Peyer's patch (tissue), 4 donors: ENCODE results near the gene OIT3. TPM values are rescaled to one million over a fixed set of nuclear protein-coding genes. Genes with fewer than 3 reads are reported as not detected.
A peak's percentile ranks its signal among the peaks of the same experiment; 100 is the strongest.

Experiments
- DNase-seq, 3 donors: peaks; one replicate each; pipeline ENCODE4 v3.0.0-alpha.2; 2017 to 2019
- H3K27ac ChIP-seq, 4 donors: fragments of 200-600 bp; sonication (generic); one replicate each; pipeline ENCODE4 v1.5.1; 2016 to 2019
- H3K27me3 ChIP-seq, 2 donors: fragments of 200-600 bp; sonication (generic); one replicate each; pipeline ENCODE4 v1.5.1; 2019
- H3K36me3 ChIP-seq, 3 donors: fragments of 200-600 bp; sonication (generic); one replicate each; pipeline ENCODE4 v1.5.1; 2016 to 2019
- H3K4me1 ChIP-seq, 4 donors: fragments of 200-600 bp; sonication (generic); one replicate each; pipeline ENCODE4 v1.5.1; 2016 to 2019
- H3K4me3 ChIP-seq, 4 donors: fragments of 200-600 bp; sonication (generic); 1 replicate in 3 of 4; 2 replicates in 1 of 4; pipeline ENCODE4 v1.5.1; 2016 to 2019; ENCODE audit warnings: mild to moderate bottlenecking in 1 of 4
- H3K9me3 ChIP-seq, 4 donors: fragments of 200-600 bp; sonication (generic); one replicate each; pipeline ENCODE4 v1.5.1; 2016 to 2019; ENCODE audit warnings: mild to moderate bottlenecking in 1 of 4
- POLR2A ChIP-seq, 2 donors: fragments of 450-650 bp; IDR thresholded peaks; one replicate each; pipeline ENCODE4 v1.5.1; 2017; ENCODE audit warnings: antibody characterized with exemption in 2 of 2, mild to moderate bottlenecking in 2 of 2, moderate library complexity in 2 of 2
- total RNA-seq, 4 donors: library from RNA; depleted of rRNA; stranded (reverse); fragments of >200 nt; gene quantifications; one replicate each; pipeline ENCODE4 v1.1.0, GENCODE V29; 2016
- TF ChIP-seq, protein P1 (sequence below), 6 experiments: fragments of 450-650 bp in 4 of 6; fragments of 200-600 bp in 2 of 6; sonication (generic) in 1 of 6; IDR thresholded peaks; one replicate each; pipeline ENCODE4 v1.5.1; 2017 to 2019; ENCODE audit warnings: antibody characterized with exemption in 6 of 6, mild to moderate bottlenecking in 3 of 6, moderate library complexity in 1 of 6

The OIT3 gene
- total RNA-seq, 4 donors from 2014 or later: 0.40 to 0.76 TPM; not detected in 2

DNA sequence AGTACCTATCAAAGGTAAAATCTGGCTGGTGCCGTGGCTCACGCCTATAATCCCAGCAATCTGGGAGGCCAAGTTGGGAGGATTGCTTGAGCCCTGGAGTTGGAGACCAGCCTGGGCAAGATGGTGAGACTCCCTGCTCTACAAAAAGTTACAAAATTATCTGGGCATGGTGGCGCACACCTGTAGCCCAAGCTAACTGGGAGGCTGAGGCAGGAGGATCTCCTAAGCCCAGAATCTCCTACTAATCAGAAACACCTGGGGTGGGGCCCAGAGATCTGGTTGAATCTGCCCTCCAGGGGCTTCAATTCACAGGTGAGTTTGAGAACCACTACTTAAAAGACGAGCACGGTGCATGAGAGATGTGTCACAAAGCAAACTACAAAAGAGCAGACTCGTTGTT lies 58.6 kb downstream of the OIT3 start:
- no peak overlapping the region for H3K27ac ChIP-seq
- H3K4me3 ChIP-seq: peak overlapping the region in 3 of 4 donors; percentile 30 to 57 (median 49)
- no peaks in the 10 kb centered on the region for H3K27me3 ChIP-seq
- H3K9me3 ChIP-seq: no peaks in the 10 kb centered on the region
- TF ChIP-seq POLR2A (IDR thresholded peaks at IDR 0.05): no peak
- TF ChIP-seq, protein P1, sequence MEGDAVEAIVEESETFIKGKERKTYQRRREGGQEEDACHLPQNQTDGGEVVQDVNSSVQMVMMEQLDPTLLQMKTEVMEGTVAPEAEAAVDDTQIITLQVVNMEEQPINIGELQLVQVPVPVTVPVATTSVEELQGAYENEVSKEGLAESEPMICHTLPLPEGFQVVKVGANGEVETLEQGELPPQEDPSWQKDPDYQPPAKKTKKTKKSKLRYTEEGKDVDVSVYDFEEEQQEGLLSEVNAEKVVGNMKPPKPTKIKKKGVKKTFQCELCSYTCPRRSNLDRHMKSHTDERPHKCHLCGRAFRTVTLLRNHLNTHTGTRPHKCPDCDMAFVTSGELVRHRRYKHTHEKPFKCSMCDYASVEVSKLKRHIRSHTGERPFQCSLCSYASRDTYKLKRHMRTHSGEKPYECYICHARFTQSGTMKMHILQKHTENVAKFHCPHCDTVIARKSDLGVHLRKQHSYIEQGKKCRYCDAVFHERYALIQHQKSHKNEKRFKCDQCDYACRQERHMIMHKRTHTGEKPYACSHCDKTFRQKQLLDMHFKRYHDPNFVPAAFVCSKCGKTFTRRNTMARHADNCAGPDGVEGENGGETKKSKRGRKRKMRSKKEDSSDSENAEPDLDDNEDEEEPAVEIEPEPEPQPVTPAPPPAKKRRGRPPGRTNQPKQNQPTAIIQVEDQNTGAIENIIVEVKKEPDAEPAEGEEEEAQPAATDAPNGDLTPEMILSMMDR (IDR thresholded peaks at IDR 0.05): no peak
- peaks cover 0 to 6% (median 2%) of the 10 kb centered on the region in 4 donors for H3K4me1 ChIP-seq
- H3K36me3 ChIP-seq: no peaks in the 10 kb centered on the region
- no peak for DNase-seq

DNA sequence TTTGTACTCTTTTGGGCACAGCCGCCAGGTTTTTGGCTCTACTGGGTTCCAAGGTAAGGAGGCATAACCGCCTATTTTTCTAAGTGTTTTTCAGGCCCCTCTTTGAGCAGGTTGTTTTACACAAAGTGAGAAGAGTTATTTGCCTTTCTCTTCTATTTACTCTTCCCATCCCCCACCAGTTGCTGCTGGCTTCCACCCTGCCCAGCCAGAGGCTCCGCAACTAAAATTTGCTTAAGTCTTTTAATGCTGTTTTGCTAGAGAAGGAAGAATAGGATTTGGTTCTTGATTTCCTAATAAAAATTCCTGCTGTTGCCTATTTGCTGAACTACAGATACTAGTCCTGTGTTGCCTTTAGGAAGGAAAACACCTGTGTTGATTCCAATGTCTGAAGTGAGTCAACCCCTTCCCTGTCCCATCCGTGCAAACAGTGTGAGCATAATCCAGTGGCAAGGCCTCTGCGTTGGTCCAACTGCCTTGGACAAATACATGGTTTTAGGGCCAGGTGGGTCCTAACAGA lies 59.2 kb downstream of the OIT3 start:
- Histone ChIP-seq H3K27me3 (no peaks in the 10 kb centered on the region), H3K4me3 (peak overlapping the region in 3 of 4 donors; percentile 30 to 57 (median 49)), H3K9me3 (no peaks in the 10 kb centered on the region), H3K27ac (peak overlapping the region in 1 of 4 donors; percentile 77), H3K36me3 (no peaks in the 10 kb centered on the region), H3K4me1 (peaks cover 0 to 6% (median 2%) of the 10 kb centered on the region in 4 donors)
- TF ChIP-seq, protein P1 (IDR thresholded peaks at IDR 0.05): no peak
- no peak for TF ChIP-seq POLR2A (IDR thresholded peaks at IDR 0.05)
- DNase-seq: no peak

DNA sequence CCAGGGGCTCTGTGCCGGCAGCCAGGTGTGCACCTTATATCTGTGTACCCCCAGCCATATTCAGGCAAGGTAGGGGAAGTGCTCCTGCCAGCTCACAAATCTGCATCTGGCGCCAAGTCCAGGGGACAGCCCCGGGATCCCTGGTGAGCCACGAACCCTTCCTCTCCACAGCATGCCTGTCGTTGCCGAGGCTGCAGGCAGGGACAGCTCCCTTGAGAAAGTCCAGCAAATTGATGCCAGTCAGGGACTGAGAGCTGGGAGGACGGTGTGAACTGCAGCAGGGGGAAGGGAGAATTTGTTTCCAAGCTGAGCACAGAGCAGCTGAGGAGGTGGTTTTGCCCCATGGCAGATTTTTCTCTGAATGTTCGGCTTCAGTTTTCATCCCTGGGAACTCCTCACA lies 60.1 kb downstream of the OIT3 start:
- H3K4me3 ChIP-seq: peak overlapping the region in 3 of 4 donors; percentile 30 to 57 (median 49)
- H3K4me1 ChIP-seq: peaks cover 0 to 6% (median 2%) of the 10 kb centered on the region in 4 donors
- H3K36me3 ChIP-seq: no peaks in the 10 kb centered on the region
- no peaks in the 10 kb centered on the region for H3K9me3 ChIP-seq
- TF ChIP-seq, protein P1 (IDR thresholded peaks at IDR 0.05): peak in 2 of 6 experiments; percentile 6 to 18
- TF ChIP-seq POLR2A (IDR thresholded peaks at IDR 0.05): no peak
- peak in 1 of 3 donors; percentile 63 for DNase-seq
- H3K27ac ChIP-seq: peak overlapping the region in 3 of 4 donors; percentile 73 to 82 (median 77)
- no peaks in the 10 kb centered on the region for H3K27me3 ChIP-seq

DNA sequence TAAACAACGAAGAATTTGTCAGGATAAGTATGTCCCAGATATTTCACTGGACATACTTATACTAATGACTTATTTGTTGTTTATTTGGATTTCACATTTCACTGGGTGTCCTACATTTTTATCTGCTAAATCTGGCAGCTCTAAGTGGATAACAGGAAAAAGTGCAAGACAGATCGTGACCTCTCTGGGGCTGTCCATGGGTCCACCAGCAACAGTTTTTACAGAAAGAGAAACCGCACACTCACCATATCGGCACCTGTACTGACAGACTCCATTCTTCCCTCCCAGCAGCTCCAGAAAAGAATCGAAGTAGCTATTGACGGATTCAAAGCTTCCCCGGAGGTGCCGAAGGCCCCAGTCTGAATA lies 60.7 kb downstream of the OIT3 start:
- peaks cover 0 to 6% (median 2%) of the 10 kb centered on the region in 4 donors for H3K4me1 ChIP-seq
- TF ChIP-seq, protein P1 (IDR thresholded peaks at IDR 0.05): no peak
- no peak for TF ChIP-seq POLR2A (IDR thresholded peaks at IDR 0.05)
- DNase-seq: no peak
- H3K4me3 ChIP-seq: peak overlapping the region in 3 of 4 donors; percentile 30 to 57 (median 49)
- H3K9me3 ChIP-seq: no peaks in the 10 kb centered on the region
- H3K36me3 ChIP-seq: no peaks in the 10 kb centered on the region
- peak overlapping the region in 3 of 4 donors; percentile 73 to 82 (median 77) for H3K27ac ChIP-seq
- H3K27me3 ChIP-seq: no peaks in the 10 kb centered on the region

DNA sequence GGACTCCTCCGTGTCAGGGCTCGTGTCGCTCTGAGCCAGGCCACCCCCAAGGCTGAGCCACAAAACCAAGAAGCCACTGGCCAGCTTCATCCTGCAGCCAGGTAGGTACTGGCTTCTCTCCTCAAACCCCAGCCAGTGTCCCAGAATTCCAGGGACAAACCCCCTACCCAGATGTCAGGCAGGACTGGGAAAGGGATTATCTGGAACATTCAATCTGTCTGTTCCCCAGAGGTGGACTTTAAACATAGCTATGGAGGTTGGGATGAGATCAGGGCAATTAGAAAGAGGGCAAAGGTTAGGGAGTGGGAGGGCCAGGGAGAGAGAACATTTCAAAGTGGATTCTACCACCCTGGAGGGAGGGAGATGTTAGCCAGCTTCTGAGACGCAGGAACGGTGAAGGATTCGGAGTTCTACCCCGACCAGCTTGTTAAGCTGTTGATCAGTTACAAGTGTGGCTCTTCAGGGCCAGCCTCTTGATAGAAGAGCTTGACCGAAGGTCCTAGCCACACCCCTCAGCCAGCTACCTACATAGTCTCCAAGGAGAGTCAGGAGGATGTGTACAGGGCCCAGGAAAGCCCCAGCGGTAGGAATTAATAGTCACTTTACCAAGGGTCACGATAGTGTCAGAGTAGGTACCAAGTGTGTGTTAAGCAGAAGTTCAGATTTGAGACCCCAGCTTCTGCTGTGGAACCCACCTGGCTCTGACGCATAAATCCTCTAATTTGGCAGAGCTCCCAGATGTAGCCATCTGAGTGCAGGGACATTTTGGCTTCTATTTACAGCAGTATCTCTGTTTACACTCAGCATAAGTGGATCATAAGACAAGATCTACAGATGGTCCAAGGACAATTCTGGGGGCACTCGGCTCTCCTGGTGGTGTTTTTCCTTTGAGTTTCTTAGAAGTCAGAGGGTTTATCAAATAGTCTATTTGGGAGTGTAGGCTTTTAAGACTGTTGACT lies 61.3 kb downstream of the OIT3 start, which contains the start of gene PLA2G12B:
PLA2G12B (minus strand) TSS at position 211 of the 959 bp plus-strand sequence; CDS start at position 90, 121 bp downstream.
- peak within 1 kb of the TSS in 3 of 4 donors; percentile 30 to 57 (median 49) for H3K4me3 ChIP-seq
- H3K27me3 ChIP-seq: no peaks in the 10 kb centered on the region
- H3K27ac ChIP-seq: peak within 1 kb of the TSS in 3 of 4 donors; percentile 73 to 82 (median 77)
- H3K4me1 ChIP-seq: peaks cover 0 to 6% (median 2%) of the 10 kb centered on the region in 4 donors
- H3K36me3 ChIP-seq: no peaks in the 10 kb centered on the region
- peak in 2 of 3 donors; percentile 80 to 84 for DNase-seq
- no peaks in the 10 kb centered on the region for H3K9me3 ChIP-seq
- TF ChIP-seq POLR2A (IDR thresholded peaks at IDR 0.05): peak; percentile 64 to 83
- TF ChIP-seq, protein P1 (IDR thresholded peaks at IDR 0.05): peak in 4 of 6 experiments; percentile 5 to 63 (median 54)
